OCI-LY1 (cell line): ENCODE measurements around the gene PFDN6.

Experiments used
- CTCF ChIP-seq: fragments of 200-600 bp; sonication (generic), shearing (Covaris generic); IDR thresholded peaks from 2 replicates; pipeline ENCODE4 v1.5.1; 2017; ENCODE audit warnings: mild to moderate bottlenecking, antibody characterized with exemption, low read length, moderate library complexity, mixed read lengths
- EZH2 ChIP-seq: fragments of 200-600 bp; sonication (generic), shearing (Covaris generic); IDR thresholded peaks from 2 replicates; pipeline ENCODE4 v1.8.0; 2017; ENCODE audit warnings: borderline replicate concordance, mixed run types, mild to moderate bottlenecking, antibody characterized with exemption, low read length, moderate library complexity, mixed read lengths

- TF ChIP-seq CTCF (no peak), EZH2 (no peak)
Observed at GRCh38 chr6:33264015-33264414, 25.4 kb upstream of the PFDN6 start.
